Activated CD4-positive, CD25-positive, alpha-beta regulatory T cell treated with anti-CD3 and anti-CD28 coated beads, Interleukin-2, amount 50 U/mL, for 24 hours (primary cell): Measurements from ENCODE around the gene GPR3.
A peak's percentile ranks its signal among the peaks of the same experiment; 100 is the strongest.

ENCODE experiments used
- ATAC-seq, 2 donors: fragments of 150-1000 bp; cut with Tn5 transposase; one replicate each; pipeline ENCODE4 v1.10.0; 2021; ENCODE audit warnings: mild to moderate bottlenecking in 1 of 2, moderate library complexity in 1 of 2

The GPR3 gene, protein sequence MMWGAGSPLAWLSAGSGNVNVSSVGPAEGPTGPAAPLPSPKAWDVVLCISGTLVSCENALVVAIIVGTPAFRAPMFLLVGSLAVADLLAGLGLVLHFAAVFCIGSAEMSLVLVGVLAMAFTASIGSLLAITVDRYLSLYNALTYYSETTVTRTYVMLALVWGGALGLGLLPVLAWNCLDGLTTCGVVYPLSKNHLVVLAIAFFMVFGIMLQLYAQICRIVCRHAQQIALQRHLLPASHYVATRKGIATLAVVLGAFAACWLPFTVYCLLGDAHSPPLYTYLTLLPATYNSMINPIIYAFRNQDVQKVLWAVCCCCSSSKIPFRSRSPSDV

GRCh38 chr1:27392096-27392777 is at the start of gene GPR3:
TSS of gene GPR3 (plus strand) at chr1:27392622. CDS start at chr1:27393799, 1,177 bp downstream.
- peak; percentile 94 to 95 for ATAC-seq

GRCh38 chr1:27342778-27343638 is 49.4 kb upstream of the GPR3 start:
- peak; percentile 57 to 62 for ATAC-seq

DNA sequence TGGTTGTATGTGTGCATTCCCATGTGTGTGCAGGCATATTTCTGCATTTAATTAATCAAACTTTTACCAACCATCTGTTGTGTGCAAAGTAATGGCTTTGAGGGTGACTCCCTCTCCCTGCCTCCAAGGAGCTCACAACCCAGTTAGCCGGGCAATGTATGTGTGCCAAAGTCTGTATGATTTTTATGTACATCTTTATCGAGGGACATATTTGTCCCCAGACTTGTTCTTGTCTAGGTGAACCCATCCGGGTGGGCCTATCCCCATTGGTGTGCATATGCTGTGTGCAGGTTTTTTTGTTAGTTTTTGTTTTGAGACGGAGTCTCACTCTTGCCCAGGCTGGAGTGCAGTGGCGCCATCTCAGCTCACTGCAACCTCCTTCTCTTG is 48.8 kb upstream of the GPR3 start:
- ATAC-seq: no peak

- ATAC-seq: no peak
These were observed 47.1 kb upstream of the GPR3 start for GRCh38 chr1:27345272-27345671.

DNA sequence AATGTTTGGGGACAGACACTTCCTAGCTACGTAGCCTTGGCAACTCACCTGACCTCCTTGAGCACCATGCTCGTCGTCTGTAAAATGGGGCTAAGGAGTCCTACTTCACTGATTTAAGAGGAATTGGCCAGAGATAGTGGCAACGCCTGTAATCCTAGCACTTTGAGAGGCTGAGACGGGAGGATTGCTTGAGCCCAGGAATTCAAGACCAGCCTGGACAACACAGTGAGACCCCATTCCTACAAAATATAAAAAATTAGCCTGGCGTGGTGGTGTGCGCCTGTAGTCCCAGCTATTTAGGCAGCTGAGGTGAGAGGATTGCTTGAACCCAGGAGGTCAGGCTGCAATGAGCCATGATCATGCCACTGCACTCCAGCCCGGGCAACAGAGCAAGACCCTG is 46.1 kb upstream of the GPR3 start:
- no peak for ATAC-seq

GRCh38 chr1:27346991-27347624 is 45.3 kb upstream of the GPR3 start:
- no peak for ATAC-seq

DNA sequence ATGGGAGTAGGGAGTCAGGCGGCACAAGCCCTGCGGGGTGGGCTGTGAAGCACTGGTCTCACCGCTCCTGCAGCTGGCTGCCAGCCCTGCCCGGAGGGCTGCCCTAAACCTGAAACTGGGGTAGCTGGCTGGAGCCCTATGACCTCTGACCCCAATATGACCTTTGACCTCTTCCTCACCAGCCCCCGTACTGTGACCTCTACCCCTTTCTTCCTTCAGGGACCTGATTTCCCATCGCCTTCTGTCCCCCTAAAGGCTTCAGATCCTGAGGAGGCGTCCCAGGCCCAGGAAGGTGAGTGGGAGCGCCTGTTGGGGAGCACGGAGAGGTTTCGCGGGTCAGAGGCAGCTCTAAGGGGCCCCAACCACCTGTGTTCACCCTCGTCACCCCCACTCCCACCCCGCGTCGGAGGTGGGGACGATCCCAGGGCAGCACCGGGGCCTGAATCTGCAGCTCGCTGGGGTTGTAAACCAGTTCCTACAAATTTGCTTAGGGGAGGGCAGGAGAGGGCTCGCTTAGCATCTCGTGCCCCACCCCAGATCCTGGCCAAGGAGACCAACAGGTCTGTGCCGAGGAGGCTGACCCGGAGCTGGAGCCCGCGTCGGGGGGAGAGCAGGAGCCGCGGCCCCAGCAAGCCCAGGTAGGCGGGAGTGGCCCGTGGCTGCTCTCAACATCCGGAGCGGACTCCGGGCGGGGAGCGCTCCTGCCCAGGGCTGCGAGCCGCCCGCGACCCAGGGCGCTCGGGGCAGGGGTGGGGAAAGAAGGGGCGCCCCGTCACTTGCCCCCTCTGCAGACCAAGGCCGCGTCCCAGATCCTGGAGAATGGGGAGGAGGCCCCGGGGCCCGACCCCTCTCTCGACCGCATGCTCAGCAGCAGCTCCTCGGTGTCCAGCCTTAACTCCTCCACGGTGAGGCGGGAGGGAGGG is 43.3 kb upstream of the GPR3 start:
- ATAC-seq: peak; percentile 72 to 74

DNA sequence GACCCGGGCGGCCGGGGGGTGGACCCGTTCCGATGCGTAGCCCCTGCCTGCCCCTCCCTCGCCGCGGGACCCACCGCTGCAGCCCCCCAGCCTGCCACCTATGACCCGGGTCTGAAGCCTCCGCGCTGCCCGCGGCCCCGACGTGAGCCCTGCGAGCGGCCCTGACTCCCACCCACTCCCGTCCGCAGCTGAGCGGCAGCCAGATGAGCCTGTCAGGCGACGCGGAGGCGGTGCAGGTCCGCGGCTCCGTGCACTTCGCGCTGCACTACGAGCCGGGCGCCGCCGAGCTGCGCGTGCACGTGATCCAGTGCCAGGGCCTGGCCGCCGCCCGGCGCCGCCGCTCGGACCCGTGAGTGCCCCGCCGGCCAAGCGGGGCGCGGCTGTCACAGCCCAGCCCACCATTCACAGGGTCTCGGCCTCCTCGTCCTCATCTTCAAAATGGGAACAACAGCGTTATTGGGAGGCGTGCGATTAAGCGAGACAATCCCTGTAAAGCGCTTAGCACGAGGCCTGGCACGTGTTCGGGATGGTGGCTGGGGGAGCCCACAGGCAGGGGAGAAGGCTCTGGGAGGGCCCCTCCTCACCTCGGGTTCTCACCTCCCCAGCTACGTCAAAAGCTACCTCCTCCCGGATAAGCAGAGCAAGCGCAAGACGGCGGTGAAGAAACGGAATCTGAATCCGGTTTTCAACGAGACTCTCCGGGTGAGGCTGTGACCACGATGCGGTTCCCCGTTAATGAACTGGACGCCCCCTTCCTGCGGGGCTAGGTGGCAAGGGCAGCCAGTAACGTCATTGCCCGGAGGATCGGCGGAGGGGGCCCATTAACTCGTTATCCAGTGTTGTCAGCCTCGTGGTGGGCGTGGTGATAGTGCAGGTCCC is 42.4 kb upstream of the GPR3 start:
- ATAC-seq: peak; percentile 33 to 52

- no peak for ATAC-seq
These were observed 41.5 kb upstream of the GPR3 start for GRCh38 chr1:27350663-27351540.

- ATAC-seq: no peak
These were observed 40.8 kb upstream of the GPR3 start for GRCh38 chr1:27351541-27352107.

DNA sequence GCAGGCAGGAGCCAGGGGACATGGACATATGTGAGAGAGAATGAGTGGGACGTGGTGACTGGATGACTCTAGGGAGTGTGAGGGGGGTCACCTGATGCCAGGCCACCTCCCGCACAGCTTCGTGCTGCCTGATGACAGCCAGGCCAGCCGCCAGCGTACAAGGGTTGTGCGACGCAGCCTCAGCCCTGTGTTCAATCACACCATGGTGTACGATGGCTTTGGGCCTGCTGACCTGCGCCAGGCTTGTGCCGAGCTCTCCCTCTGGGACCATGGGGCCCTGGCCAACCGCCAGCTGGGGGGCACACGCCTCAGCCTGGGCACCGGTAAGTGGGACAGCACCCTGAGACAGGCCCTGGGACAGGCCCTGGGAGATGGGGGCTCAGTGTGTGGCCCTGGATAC is 39.3 kb upstream of the GPR3 start:
- no peak for ATAC-seq

GRCh38 chr1:27353629-27354028 is 38.8 kb upstream of the GPR3 start:
- no peak for ATAC-seq

GRCh38 chr1:27355683-27356082 is 36.7 kb upstream of the GPR3 start:
- no peak for ATAC-seq

DNA sequence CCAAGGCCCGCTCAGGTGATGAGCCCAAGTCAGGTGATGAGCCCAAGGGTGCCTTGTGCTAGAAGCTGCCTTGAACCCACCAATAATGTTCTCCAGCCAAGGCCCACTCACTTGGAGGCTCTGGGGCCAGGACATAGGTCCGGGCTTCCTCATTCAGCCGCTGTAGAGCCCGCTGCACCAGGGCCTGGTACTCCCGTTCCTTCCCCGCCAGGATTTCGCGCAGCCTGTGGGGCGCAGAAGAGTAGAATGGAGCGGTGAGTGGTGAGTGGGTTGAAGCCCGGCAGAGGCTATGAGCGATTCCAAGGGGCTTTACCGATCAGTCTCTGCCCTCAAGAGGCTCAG is 36.2 kb upstream of the GPR3 start:
- ATAC-seq: no peak

- ATAC-seq: peak; percentile 68 to 80
These were observed 35.7 kb upstream of the GPR3 start for GRCh38 chr1:27356619-27357280.

GRCh38 chr1:27357281-27358037 is 35.0 kb upstream of the GPR3 start:
- peak; percentile 62 to 64 for ATAC-seq

DNA sequence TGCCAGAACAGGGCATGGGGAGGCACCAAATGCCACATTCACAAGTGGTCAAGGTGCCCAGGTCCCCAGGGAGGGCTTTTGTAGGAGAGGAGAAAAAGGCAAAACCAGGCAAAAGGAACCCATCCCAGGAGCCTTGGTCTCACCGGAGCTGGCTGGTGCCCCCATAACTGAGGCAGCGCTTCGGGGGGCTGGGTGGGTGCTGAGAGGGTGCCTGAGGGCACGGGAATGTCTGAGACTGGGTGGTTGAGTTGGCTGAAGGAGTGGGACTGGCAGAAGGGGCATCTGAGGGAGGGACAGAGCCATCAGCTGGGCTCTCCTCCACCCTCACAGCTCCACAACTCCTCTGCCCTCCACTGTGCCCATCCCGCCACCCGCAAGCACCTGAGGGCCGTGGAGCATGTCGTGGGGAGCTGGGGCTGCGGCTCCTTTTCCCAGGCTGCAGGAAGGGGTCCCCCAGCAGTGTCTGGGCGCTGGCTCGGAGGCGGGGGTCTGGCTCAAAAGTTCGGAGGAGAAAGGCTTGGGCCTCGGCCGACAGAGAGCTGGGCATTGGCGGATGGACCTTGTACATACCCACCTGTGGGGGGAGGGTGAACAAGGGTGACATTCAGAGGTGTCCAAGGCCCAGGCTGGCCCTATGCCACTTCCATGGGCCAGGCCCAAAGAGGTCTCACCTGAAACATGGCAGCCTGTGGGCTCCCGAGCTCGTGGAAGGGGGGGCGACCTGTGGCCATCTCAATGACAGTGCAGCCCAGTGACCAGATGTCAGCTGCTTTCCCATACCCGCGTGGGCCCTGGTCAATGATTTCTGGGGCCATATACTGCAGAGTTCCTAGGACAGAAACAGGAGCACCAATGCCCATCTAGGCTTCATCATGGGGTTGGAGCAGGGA is 34.1 kb upstream of the GPR3 start:
- ATAC-seq: no peak
